Spleen (tissue), 11 donors: ENCODE data around the gene KRTAP10-3. TPM values are rescaled to one million over a fixed set of nuclear protein-coding genes. Genes with fewer than 3 reads are reported as not detected.
A peak's percentile ranks its signal among the peaks of the same experiment; 100 is the strongest.

Experiments used
- DNase-seq: peaks from one replicate; pipeline ENCODE4 v3.0.0-alpha.2; 2020
- H3K27ac ChIP-seq, 8 donors: fragments of 200-600 bp; sonication (generic) in 7 of 8; 1 replicate in 4 of 8; 2 replicates in 4 of 8; pipeline versions ENCODE4 v1.5.0 to v1.8.0; 2016 to 2021; ENCODE audit warnings: inconsistent platforms in 4 of 8, mild to moderate bottlenecking in 4 of 8, moderate library complexity in 1 of 8
- H3K27me3 ChIP-seq, 7 donors: fragments of 200-600 bp; sonication (generic) in 6 of 7; replicated peaks in 1 of 7; 1 replicate in 4 of 7; 2 replicates in 3 of 7; pipeline versions ENCODE4 v1.5.0 to v1.8.0; 2016 to 2021; ENCODE audit warnings: inconsistent platforms in 3 of 7, mild to moderate bottlenecking in 1 of 7
- H3K36me3 ChIP-seq, 6 donors: fragments of 200-600 bp; sonication (generic) in 5 of 6; 1 replicate in 4 of 6; 2 replicates in 2 of 6; pipeline versions ENCODE4 v1.5.0 to v1.8.0; 2016 to 2021; ENCODE audit warnings: inconsistent platforms in 2 of 6
- H3K4me1 ChIP-seq, 6 donors: fragments of 200-600 bp; sonication (generic) in 5 of 6; 1 replicate in 3 of 6; 2 replicates in 3 of 6; pipeline versions ENCODE4 v1.5.0 to v1.8.0; 2016 to 2021; ENCODE audit warnings: inconsistent platforms in 3 of 6
- H3K4me3 ChIP-seq, 8 donors: fragments of 200-600 bp; sonication (generic) in 7 of 8; 1 replicate in 4 of 8; 2 replicates in 4 of 8; pipeline versions ENCODE4 v1.5.0 to v1.8.0; 2016 to 2021; ENCODE audit warnings: inconsistent platforms in 4 of 8, mild to moderate bottlenecking in 4 of 8, moderate library complexity in 2 of 8
- H3K9me3 ChIP-seq, 8 donors: fragments of 200-600 bp; sonication (generic) in 7 of 8; 1 replicate in 4 of 8; 2 replicates in 4 of 8; pipeline versions ENCODE4 v1.5.0 to v1.8.0; 2016 to 2021; ENCODE audit warnings: inconsistent platforms in 4 of 8
- CTCF ChIP-seq, 11 experiments: fragments of 200-600 bp in 7 of 11; fragments of 450-650 bp in 4 of 11; sonication (generic) in 4 of 11; IDR thresholded peaks in 8 of 11; conservative IDR thresholded peaks in 3 of 11; 1 replicate in 7 of 11; 2 replicates in 4 of 11; pipeline versions ENCODE4 v1.4.0 to v1.8.0; 2016 to 2021; ENCODE audit warnings: antibody characterized with exemption in 11 of 11, inconsistent platforms in 4 of 11, mild to moderate bottlenecking in 1 of 11
- POLR2A ChIP-seq, 3 donors: fragments of 450-650 bp; IDR thresholded peaks; one replicate each; pipeline ENCODE4 v1.5.1; 2017; ENCODE audit warnings: antibody characterized with exemption in 3 of 3, mild to moderate bottlenecking in 1 of 3
- POLR2AphosphoS5 ChIP-seq, 3 donors: sonication (generic); formaldehyde crosslinking; IDR thresholded peaks; one replicate each; pipeline ENCODE4 v1.5.1; 2017; ENCODE audit warnings: antibody characterized with exemption in 3 of 3
- WGBS, 5 donors: extraction: QIAGEN DNeasy Blood & Tissue Kit in 3 of 5; methylation state at CpG; one replicate each; pipeline versions ENCODE4 v1.1.5 to v1.1.7; 2013 to 2018; 5-methylcytosine and 5-hydroxymethylcytosine counted together
- intact Hi-C: fragments of 100-400 bp; cut with DNase I; formaldehyde crosslinking; loops from one replicate; pipeline ENCODE4 v1.15.0; 2023; ENCODE audit warnings: low total_unique reads
- polyA plus RNA-seq, 3 donors: library from polyadenylated mRNA; stranded (reverse); fragments of 200-250 nt; gene quantifications; one replicate each; pipeline ENCODE4 v1.2.1, GENCODE V29; 2013
- total RNA-seq, 7 donors: library from RNA; depleted of rRNA in 3 of 7; stranded (reverse); fragments of >200 nt in 3 of 7; fragmentation: NEBNext Ultra II Directional in 4 of 7; extraction: Animal tissue kit (Norgen Biotek cat#: 25700) in 4 of 7; gene quantifications; one replicate each; pipeline versions ENCODE4 v1.1.0 to v1.2.1, GENCODE V29; 2016 to 2021
- donor health status: healthy with polysubstance abuse.
- donor health status: DM: no; HTN: no; CAD: no; lungs with moderate emphysema.
- donor health status: DM: no; HTN: no; CAD: no.
- donor health status: Bipolar disorder and iron deficiency.
- donor health status: healthy.
- donor health status: DM: no; HTN: no; CAD: no.
- donor health status: DM: yes; HTN: yes; CAD: no.

The KRTAP10-3 gene
- total and polyA plus RNA-seq, 10 donors, result not detected

GRCh38 chr21:44568261-44568660, 9.7 kb upstream of the KRTAP10-3 start:
- DNase-seq, result peak; percentile 59
- H3K4me3 ChIP-seq, result no peak overlapping the region
- no peaks in the 10 kb centered on the region for H3K36me3 ChIP-seq
- WGBS, 5 donors, result 73 to 83% (median 79%) methylated on average over 7 to 12 of the region's 12 CpGs
- peaks cover 0 to 24% (median 3%) of the 10 kb centered on the region in 6 donors for H3K4me1 ChIP-seq
- no peak for TF ChIP-seq CTCF (IDR thresholded peaks at IDR 0.05 in 8 of 11, conservative IDR thresholded peaks at IDR 0.05 in 3 of 11)
- no peak for TF ChIP-seq POLR2AphosphoS5 (IDR thresholded peaks at IDR 0.05)
- peaks cover 0 to 17% (median 12%) of the 10 kb centered on the region in 8 donors for H3K9me3 ChIP-seq
- intact Hi-C loops, result no loop called here
- H3K27me3 ChIP-seq, result peaks cover 0 to 15% (median 0%) of the 10 kb centered on the region in 7 donors
- H3K27ac ChIP-seq, result no peak overlapping the region

- Histone ChIP-seq H3K4me3 (no peak overlapping the region), H3K27ac (no peak overlapping the region), H3K36me3 (no peaks in the 10 kb centered on the region), H3K27me3 (peaks cover 0 to 12% (median 0%) of the 10 kb centered on the region in 7 donors), H3K9me3 (peaks cover 3 to 23% (median 18%) of the 10 kb centered on the region in 8 donors), H3K4me1 (peaks cover 0 to 24% (median 3%) of the 10 kb centered on the region in 6 donors)
- intact Hi-C loops, result no loop called here
- peak; percentile 50 for DNase-seq
- 91 to 94% (median 92%) methylated on average over 18 of the region's 18 CpGs for WGBS, 5 donors
- TF ChIP-seq POLR2AphosphoS5 (IDR thresholded peaks at IDR 0.05) (no peak), POLR2A (IDR thresholded peaks at IDR 0.05) (no peak), CTCF (IDR thresholded peaks at IDR 0.05 in 8 of 11, conservative IDR thresholded peaks at IDR 0.05 in 3 of 11) (no peak)
Measured at GRCh38 chr21:44567481-44568171, 9.0 kb upstream of the KRTAP10-3 start.

- no peak overlapping the region for H3K27ac ChIP-seq
- WGBS, 5 donors, result 20 to 40% (median 29%) methylated on average over 1 of the region's 1 CpG
- peaks cover 0 to 24% (median 3%) of the 10 kb centered on the region in 6 donors for H3K4me1 ChIP-seq
- H3K36me3 ChIP-seq, result no peaks in the 10 kb centered on the region
- H3K27me3 ChIP-seq, result peaks cover 0 to 12% (median 0%) of the 10 kb centered on the region in 7 donors
- intact Hi-C loops, result no loop called here
- H3K9me3 ChIP-seq, result peaks cover 4 to 28% (median 24%) of the 10 kb centered on the region in 8 donors
- no peak for DNase-seq
- no peak overlapping the region for H3K4me3 ChIP-seq
- TF ChIP-seq POLR2AphosphoS5 (IDR thresholded peaks at IDR 0.05), result no peak
- TF ChIP-seq CTCF (IDR thresholded peaks at IDR 0.05 in 8 of 11, conservative IDR thresholded peaks at IDR 0.05 in 3 of 11), result no peak
- TF ChIP-seq POLR2A (IDR thresholded peaks at IDR 0.05), result no peak
Measured at GRCh38 chr21:44566403-44566802, 7.8 kb upstream of the KRTAP10-3 start.

- WGBS, 5 donors, result 0 to 81% (median 35%) methylated on average over 1 of the region's 1 CpG
- TF ChIP-seq CTCF (IDR thresholded peaks at IDR 0.05 in 8 of 11, conservative IDR thresholded peaks at IDR 0.05 in 3 of 11) (no peak), POLR2A (IDR thresholded peaks at IDR 0.05) (no peak), POLR2AphosphoS5 (IDR thresholded peaks at IDR 0.05) (no peak)
- no peak overlapping the region for H3K4me3 ChIP-seq
- H3K36me3 ChIP-seq, result no peaks in the 10 kb centered on the region
- intact Hi-C loops, result no loop called here
- H3K4me1 ChIP-seq, result peaks cover 0 to 24% (median 3%) of the 10 kb centered on the region in 6 donors
- peak overlapping the region in 7 of 8 donors; percentile 9 to 65 (median 44) for H3K27ac ChIP-seq
- peaks cover 4 to 28% (median 22%) of the 10 kb centered on the region in 8 donors for H3K9me3 ChIP-seq
- peaks cover 0 to 9% (median 0%) of the 10 kb centered on the region in 7 donors for H3K27me3 ChIP-seq
- no peak for DNase-seq
Measured at GRCh38 chr21:44564886-44565598, 6.4 kb upstream of the KRTAP10-3 start.
